HG02759 (cell line): ENCODE results near the gene MIS12.

Experiments used
- ATAC-seq: cut with Tn5 transposase; IDR thresholded peaks from one replicate; pipeline ENCODE4 v1.9.1; 2021; ENCODE audit warnings: mild to moderate bottlenecking, moderate library complexity; ENCODE audit not compliant: unreplicated experiment

Gene MIS12

GRCh38 chr17:5486206-5487124 is at the start of gene MIS12:
Gene MIS12, plus strand, starts transcription at chr17:5486566. Its CDS starts 2,297 bp downstream, at chr17:5488863.
- peak; percentile 85 for ATAC-seq

GRCh38 chr17:5437721-5438317 is 48.5 kb upstream of the MIS12 start:
- no peak for ATAC-seq

- peak; percentile 87 for ATAC-seq
These were observed 47.5 kb upstream of the MIS12 start, which contains the start of gene C1QBP for GRCh38 chr17:5438716-5439445. Gene C1QBP, minus strand, starts transcription at chr17:5439155. Its CDS starts 82 bp downstream, at chr17:5439073.

- no peak for ATAC-seq
These were observed 47.0 kb upstream of the MIS12 start for GRCh38 chr17:5439446-5439764.

- ATAC-seq: no peak
These were observed 42.6 kb upstream of the MIS12 start for GRCh38 chr17:5443728-5444127.

- no peak for ATAC-seq
These were observed 42.2 kb upstream of the MIS12 start for GRCh38 chr17:5444209-5444608.

- no peak for ATAC-seq
These were observed 39.6 kb upstream of the MIS12 start for GRCh38 chr17:5446786-5447185.

- no peak for ATAC-seq
These were observed 21.5 kb upstream of the MIS12 start for GRCh38 chr17:5464717-5465507.

- no peak for ATAC-seq
These were observed 20.1 kb upstream of the MIS12 start for GRCh38 chr17:5466295-5466694.

GRCh38 chr17:5467416-5467815 is 18.9 kb upstream of the MIS12 start:
- no peak for ATAC-seq

- peak; percentile 11 for ATAC-seq
These were observed 18.3 kb upstream of the MIS12 start for GRCh38 chr17:5468075-5468473.

GRCh38 chr17:5472511-5472910 is 13.9 kb upstream of the MIS12 start:
- ATAC-seq: no peak

GRCh38 chr17:5473906-5474305 is 12.5 kb upstream of the MIS12 start:
- ATAC-seq: no peak

- no peak for ATAC-seq
These were observed 7.4 kb upstream of the MIS12 start for GRCh38 chr17:5478992-5479391.

GRCh38 chr17:5480962-5481361 is 5.4 kb upstream of the MIS12 start:
- ATAC-seq: no peak

- ATAC-seq: no peak
These were observed 4.9 kb upstream of the MIS12 start for GRCh38 chr17:5481451-5481850.

GRCh38 chr17:5485270-5486205 is 828 bp upstream of the MIS12 start, which contains the start of gene DERL2:
Gene DERL2, minus strand, starts transcription at chr17:5486178. Its CDS starts 17 bp downstream, at chr17:5486161.
- peak; percentile 19 for ATAC-seq

GRCh38 chr17:5488752-5489151 is 2.4 kb downstream of the MIS12 start:
- no peak for ATAC-seq

- ATAC-seq: no peak
These were observed 6.6 kb downstream of the MIS12 start for GRCh38 chr17:5492970-5493369.
